HG02981 (cell line): ENCODE results near the gene PCDHB5.
"Not testable (repeated sequence)": the region's sequence is repeated elsewhere in the genome, so short reads cannot be mapped to it uniquely, and the experiment has no call there.

Experiments
- ATAC-seq: cut with Tn5 transposase; IDR thresholded peaks from one replicate; pipeline ENCODE4 v1.9.1; 2021; ENCODE audit warnings: mild to moderate bottlenecking, moderate library complexity; ENCODE audit not compliant: unreplicated experiment

The PCDHB5 gene

DNA sequence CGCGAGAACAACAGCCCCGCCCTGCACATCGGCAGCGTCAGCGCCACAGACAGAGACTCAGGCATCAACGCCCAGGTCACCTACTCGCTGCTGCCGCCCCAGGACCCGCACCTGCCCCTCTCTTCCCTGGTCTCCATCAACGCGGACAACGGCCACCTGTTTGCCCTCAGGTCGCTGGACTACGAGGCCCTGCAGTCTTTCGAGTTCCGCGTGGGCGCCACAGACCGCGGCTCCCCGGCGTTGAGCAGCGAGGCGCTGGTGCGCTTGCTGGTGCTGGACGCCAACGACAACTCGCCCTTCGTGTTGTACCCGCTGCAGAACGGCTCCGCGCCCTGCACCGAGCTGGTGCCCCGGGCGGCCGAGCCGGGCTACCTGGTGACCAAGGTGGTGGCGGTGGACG is 16.6 kb downstream of the PCDHB5 start:
- ATAC-seq = not testable (repeated sequence)

DNA sequence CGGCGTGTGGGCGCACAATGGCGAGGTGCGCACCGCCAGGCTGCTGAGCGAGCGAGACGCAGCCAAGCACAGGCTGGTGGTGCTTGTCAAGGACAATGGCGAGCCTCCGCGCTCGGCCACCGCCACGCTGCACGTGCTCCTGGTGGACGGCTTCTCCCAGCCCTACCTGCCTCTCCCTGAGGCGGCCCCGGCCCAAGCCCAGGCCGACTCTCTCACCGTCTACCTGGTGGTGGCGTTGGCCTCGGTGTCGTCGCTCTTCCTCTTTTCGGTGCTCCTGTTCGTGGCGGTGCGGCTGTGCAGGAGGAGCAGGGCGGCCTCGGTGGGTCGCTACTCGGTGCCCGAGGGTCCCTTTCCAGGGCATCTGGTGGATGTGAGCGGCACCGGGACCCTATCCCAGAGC is 17.1 kb downstream of the PCDHB5 start:
- not testable (repeated sequence) for ATAC-seq

DNA sequence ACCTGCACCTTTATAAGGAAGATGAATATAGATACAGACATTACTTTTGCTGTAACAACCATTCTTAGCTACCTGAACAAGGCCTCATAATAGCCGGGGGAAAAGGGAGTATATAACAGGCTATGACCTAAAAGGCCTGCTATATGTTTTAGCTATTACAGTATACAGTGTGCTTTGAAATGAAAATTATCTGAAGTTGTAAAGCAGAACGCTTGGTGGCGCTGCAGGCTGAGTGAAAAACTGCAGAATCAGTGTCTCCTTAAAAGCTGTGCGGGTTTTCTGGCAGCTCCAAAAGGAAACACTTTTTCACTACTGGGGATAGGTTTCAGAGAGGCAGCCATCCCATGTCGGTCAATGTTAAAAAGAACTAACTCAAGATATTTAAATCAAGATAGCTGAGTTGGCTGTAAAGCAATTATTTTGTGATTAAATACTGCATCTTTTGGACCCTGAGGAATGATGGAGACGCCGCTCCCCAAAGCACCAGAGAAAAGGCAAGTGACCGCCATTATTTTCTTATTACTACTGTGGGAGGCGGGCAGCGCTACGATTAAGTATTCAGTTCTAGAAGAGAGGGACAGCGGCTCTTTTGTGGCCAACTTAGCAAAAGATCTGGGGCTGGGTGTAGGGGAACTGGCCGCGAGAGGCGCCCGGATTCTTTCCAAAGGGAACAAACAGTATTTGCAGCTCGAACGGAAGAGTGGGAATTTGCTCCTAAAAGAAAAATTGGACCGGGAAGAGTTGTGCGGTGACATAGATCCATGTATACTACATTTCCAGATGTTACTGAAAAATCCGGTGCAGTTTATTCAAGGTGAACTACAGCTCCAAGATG is 20.8 kb downstream of the PCDHB5 start:
- no peak for ATAC-seq

DNA sequence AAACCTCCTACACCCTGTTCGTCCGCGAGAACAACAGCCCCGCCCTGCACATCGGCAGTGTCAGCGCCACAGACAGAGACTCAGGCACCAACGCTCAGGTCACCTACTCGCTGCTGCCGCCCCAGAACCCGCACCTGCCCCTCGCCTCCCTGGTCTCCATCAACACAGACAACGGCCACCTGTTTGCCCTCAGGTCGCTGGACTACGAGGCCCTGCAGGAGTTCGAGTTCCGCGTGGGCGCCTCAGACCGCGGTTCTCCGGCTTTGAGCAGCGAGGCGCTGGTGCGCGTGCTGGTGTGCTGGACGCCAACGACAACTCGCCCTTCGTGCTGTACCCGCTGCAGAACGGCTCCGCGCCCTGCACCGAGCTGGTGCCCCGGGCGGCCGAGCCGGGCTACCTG is 22.4 kb downstream of the PCDHB5 start:
- ATAC-seq = not testable (repeated sequence)

DNA sequence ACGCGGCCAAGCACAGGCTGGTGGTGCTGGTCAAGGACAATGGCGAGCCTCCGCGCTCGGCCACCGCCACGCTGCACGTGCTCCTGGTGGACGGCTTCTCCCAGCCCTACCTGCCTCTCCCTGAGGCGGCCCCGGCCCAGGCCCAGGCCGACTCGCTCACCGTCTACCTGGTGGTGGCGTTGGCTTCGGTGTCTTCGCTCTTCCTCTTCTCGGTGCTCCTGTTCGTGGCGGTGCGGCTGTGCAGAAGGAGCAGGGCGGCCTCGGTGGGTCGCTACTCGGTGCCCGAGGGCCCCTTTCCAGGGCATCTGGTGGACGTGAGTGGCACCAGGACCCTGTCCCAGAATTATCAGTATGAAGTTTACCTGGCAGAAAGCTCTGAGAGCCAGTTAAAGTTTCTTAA is 22.9 kb downstream of the PCDHB5 start:
- ATAC-seq = not testable (repeated sequence)

DNA sequence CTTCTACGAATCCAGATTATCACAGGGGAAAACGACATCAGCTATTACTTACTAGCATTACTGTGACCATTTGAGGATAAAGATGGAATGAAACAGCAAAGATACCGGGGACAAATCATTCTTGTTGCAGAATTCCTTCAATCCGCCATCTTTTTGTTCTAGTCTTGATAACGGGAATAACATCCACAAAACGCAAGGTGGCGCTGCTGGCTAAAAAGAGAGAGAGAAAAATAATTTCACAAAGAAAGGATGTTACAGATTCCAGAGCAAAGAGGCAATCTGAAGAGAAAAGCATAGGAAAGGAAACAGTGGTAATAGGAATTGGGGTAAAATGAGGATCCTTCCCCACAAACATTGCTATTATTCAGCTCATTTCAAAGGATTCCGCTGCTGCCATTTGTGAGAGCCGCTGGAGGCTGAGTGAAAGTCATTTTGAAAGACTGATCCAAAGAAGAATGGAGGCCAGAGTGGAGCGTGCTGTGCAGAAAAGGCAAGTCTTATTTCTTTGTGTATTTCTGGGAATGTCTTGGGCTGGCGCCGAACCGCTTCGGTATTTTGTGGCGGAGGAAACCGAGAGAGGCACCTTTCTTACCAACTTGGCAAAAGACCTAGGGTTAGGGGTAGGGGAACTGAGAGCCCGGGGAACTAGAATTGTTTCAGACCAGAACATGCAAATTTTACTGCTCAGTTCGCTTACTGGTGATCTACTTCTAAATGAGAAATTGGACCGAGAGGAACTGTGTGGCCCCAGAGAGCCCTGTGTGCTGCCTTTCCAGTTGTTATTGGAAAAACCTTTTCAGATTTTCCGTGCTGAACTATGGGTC is 37.6 kb downstream of the PCDHB5 start, which contains the start of gene PCDHB7:
Gene PCDHB7, plus strand, starts transcription at position 264 of the 824 bp plus-strand sequence. Its CDS starts 192 bp downstream, at position 456.
- ATAC-seq = no peak

DNA sequence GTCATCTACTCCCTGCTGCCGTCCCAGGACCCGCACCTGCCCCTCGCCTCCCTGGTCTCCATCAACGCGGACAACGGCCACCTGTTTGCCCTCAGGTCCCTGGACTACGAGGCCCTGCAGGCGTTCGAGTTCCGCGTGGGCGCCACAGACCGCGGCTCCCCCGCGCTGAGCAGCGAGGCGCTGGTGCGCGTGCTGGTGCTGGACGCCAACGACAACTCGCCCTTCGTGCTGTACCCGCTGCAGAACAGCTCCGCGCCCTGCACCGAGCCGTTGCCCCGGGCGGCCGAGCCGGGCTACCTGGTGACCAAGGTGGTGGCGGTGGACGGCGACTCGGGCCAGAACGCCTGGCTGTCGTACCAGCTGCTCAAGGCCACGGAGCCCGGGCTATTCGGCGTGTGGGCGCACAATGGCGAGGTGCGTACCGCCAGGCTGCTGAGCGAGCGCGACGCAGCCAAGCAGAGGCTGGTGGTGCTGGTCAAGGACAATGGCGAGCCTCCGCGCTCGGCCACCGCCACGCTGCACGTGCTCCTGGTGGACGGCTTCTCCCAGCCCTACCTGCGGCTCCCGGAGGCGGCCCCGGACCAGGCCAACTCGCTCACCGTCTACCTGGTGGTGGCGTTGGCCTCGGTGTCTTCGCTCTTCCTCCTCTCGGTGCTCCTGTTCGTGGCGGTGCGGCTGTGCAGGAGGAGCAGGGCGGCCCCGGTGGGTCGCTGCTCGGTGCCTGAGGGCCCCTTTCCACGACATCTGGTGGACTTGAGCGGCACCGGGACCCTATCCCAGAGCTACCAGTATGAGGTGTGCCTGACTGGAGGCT is 39.5 kb downstream of the PCDHB5 start:
- not testable (repeated sequence) for ATAC-seq

DNA sequence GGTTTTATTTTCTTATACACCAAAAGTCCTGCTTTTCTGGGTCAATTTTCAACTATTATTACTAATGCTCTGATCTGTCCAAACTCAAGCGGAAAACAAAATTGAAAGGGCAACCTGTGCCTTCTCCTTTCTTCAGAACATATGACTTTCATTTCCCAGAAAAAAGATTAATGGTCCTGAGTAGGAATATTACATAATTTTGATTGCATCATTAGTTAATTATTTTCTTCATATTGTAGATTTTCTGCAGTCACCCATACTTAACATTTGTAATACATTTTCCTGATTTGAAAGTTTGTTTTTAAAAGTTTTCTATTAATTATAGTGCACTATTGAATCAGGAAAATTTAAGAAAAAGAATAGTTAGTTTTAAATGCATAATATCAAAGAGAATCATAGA is 40.9 kb downstream of the PCDHB5 start:
- no peak for ATAC-seq

DNA sequence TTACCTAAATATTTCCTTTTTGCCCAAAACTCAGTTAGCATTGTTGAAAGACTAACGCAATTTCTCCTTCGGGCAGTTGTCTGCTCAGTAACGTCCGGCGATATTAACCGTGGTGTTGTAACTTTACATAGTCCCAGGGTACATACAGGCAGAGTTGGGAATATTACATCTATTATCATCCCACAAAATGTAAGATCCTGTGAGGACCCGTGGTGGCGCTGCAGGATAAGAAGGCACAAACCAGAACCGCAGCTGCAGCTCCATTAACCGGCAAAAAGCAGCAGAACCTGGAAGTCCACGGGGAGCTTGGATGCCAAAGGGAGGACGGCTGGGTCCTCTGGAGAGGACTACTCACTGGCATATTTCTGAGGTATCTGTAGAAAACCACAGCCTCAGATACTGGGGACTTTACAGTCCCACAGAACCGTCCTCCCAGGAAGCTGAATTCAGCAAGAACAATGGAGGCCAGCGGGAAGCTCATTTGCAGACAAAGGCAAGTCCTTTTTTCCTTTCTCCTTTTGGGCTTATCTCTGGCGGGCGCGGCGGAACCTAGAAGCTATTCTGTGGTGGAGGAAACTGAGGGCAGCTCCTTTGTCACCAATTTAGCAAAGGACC is 42.7 kb downstream of the PCDHB5 start, which contains the start of gene PCDHB8:
Gene PCDHB8, plus strand, starts transcription at position 214 of the 615 bp plus-strand sequence. Its CDS starts 245 bp downstream, at position 459.
- ATAC-seq = not testable (repeated sequence)

DNA sequence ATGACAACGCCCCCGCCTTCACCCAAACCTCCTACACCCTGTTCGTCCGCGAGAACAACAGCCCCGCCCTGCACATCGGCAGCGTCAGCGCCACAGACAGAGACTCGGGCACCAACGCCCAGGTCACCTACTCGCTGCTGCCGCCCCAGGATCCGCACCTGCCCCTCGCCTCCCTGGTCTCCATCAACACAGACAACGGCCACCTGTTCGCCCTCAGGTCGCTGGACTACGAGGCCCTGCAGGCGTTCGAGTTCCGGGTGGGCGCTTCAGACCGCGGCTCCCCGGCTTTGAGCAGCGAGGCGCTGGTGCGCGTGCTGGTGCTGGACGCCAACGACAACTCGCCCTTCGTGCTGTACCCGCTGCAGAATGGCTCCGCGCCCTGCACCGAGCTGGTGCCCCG is 44.4 kb downstream of the PCDHB5 start:
- ATAC-seq = not testable (repeated sequence)

DNA sequence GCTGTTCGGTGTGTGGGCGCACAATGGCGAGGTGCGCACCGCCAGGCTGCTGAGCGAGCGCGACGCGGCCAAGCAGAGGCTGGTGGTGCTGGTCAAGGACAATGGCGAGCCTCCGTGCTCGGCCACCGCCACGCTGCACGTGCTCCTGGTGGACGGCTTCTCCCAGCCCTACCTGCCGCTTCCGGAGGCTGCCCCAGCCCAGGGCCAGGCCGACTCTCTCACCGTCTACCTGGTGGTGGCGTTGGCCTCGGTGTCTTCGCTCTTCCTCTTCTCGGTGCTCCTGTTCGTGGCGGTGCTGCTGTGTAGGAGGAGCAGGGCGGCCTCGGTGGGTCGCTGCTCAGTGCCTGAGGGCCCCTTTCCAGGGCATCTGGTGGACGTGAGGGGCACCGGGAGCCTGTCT is 44.9 kb downstream of the PCDHB5 start:
- ATAC-seq = not testable (repeated sequence)

DNA sequence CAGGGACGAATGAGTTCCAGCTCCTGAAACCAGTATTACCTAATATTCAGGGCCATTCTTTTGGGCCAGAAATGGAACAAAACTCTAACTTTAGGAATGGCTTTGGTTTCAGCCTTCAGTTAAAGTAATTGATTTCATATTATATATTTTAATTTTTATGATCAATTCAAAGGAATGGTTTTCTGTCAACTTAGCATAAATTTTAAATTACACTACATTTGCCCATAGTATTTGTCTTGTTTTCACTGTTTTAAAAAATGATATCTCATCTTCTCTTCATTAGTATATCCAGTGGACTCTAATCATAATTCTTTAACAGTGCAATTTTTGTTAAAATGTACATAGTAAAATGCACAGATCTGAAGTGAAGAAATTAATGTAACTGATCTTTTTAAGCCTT is 45.3 kb downstream of the PCDHB5 start:
- ATAC-seq = no peak

DNA sequence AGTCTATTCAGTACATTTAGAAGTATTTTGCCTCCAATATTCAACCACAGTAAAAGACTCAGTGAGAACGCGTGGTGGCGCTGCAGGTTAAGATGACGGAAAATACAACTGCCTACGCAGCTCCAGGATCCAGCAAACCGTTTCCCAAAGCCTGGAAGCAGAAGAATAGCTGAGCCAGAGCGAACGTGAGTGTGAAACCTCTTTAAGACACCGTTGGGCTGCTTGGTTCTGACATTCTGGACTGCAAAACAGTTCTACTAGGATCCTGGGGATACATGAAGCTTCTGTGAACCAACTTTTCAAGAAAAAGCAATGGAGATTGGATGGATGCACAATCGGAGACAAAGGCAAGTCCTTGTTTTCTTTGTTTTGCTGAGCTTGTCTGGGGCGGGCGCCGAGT is 47.2 kb downstream of the PCDHB5 start, which contains the start of gene PCDHB16:
Gene PCDHB16, plus strand, starts transcription at position 140 of the 400 bp plus-strand sequence. Its CDS starts 173 bp downstream, at position 313.
- no peak for ATAC-seq

DNA sequence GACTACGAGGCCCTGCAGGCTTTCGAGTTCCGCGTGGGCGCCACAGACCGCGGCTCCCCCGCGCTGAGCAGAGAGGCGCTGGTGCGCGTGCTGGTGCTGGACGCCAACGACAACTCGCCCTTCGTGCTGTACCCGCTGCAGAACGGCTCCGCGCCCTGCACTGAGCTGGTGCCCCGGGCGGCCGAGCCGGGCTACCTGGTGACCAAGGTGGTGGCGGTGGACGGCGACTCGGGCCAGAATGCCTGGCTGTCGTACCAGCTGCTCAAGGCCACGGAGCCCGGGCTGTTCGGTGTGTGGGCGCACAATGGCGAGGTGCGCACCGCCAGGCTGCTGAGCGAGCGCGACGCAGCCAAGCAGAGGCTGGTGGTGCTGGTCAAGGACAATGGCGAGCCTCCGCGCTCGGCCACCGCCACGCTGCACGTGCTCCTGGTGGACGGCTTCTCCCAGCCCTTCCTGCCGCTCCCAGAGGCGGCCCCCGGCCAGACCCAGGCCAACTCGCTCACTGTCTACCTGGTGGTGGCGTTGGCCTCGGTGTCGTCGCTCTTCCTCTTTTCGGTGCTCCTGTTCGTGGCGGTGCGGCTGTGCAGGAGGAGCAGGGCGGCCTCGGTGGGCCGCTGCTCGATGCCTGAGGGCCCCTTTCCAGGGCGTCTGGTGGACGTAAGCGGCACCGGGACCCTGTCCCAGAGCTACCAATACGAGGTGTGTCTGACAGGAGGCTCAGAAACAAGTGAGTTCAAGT is 49.3 kb downstream of the PCDHB5 start:
- not testable (repeated sequence) for ATAC-seq

DNA sequence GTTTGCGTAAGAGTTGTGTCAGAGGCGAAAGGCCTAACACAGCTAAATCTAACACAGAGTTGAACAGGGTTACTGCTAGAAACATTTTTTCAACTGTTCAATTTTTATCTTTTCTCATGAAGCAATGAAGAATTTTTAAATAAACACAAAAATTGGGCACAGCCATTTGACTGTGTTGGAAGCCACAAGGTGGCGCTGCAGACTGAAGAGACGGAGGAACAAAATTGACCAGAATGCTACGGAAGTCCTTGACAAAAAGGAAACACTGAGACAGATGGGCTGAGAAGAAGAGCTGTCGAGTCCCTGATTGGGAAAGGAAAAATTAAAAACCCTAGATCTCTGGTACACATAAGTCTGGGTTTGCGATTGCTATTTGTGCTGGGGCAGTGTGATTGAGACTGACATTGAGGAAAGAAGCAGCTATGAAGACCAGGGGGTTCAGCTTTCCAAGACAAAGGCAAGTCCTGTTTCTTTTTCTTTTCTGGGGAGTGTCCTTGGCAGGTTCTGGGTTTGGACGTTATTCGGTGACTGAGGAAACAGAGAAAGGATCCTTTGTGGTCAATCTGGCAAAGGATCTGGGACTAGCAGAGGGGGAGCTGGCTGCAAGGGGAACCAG is 52.0 kb downstream of the PCDHB5 start, which contains the start of gene PCDHB9:
Gene PCDHB9, plus strand, starts transcription at position 265 of the 616 bp plus-strand sequence. Its CDS starts 158 bp downstream, at position 423.
- no peak for ATAC-seq
